ENCODE results near the gene NUF2.
"Not testable (repeated sequence)": the region's sequence is repeated elsewhere in the genome, so short reads cannot be mapped to it uniquely, and the experiment has no call there.

NUF2 gene

GRCh38 chr1:163315773-163316374 is 5.9 kb upstream of the NUF2 start:
- DNase-seq (ENCODE audit: low read depth, low spot score), result peak; percentile 52
- Histone ChIP-seq H3K4me3 (no peak overlapping the region), H3K9me3 (ENCODE audit: low read depth, low read length) (no peaks in the 10 kb centered on the region), H3K27ac (no peak overlapping the region), H3K36me3 (ENCODE audit: insufficient read depth, low read length) (peaks cover 23% of the 10 kb centered on the region), H3K9ac (ENCODE audit: insufficient read length) (no peak overlapping the region)
- no peak for TF ChIP-seq EZH2 (IDR thresholded peaks at IDR 0.05)
- no peak for TF ChIP-seq POLR2AphosphoS5 (IDR thresholded peaks at IDR 0.05; ENCODE audit: borderline replicate concordance, low read depth, low read length)
- no peak for TF ChIP-seq FOXP2 (optimal IDR thresholded peaks at IDR 0.05; ENCODE audit: control extremely low read depth, extremely low read length, insufficient read depth)

DNA sequence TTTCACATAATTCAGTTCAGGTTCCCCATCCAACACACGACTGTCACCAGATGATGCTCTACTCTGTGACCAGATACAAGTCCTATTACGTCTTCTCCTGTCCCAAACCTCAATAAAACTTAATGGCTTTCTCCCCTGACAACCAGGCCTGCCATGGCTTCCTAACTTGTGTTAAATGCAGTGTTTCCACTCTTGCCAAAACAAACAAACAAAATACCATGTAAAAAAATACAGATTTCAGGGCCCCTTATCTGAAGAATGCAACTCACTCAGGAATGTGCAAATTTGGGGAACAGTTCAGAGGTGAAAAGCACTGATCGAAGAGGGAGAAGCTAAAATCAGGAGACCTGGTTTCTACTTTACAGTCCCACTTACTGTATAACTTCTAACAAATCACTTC is 863 bp upstream of the NUF2 start:
- Histone ChIP-seq H3K9me3 (ENCODE audit: low read depth, low read length) (no peaks in the 10 kb centered on the region), H3K27ac (0 out of 2 replicates have a peak overlapping the region, but pooled peaks have one; percentile 27), H3K36me3 (ENCODE audit: insufficient read depth, low read length) (peaks cover 29% of the 10 kb centered on the region), H3K4me3 (peak overlapping the region; percentile 93), H3K9ac (ENCODE audit: insufficient read length) (peak overlapping the region; percentile 93)
- TF ChIP-seq EZH2 (IDR thresholded peaks at IDR 0.05) (no peak), FOXP2 (optimal IDR thresholded peaks at IDR 0.05; ENCODE audit: control extremely low read depth, extremely low read length, insufficient read depth) (no peak), POLR2AphosphoS5 (IDR thresholded peaks at IDR 0.05; ENCODE audit: borderline replicate concordance, low read depth, low read length) (no peak)
- no peak for DNase-seq (ENCODE audit: low read depth, low spot score)

DNA sequence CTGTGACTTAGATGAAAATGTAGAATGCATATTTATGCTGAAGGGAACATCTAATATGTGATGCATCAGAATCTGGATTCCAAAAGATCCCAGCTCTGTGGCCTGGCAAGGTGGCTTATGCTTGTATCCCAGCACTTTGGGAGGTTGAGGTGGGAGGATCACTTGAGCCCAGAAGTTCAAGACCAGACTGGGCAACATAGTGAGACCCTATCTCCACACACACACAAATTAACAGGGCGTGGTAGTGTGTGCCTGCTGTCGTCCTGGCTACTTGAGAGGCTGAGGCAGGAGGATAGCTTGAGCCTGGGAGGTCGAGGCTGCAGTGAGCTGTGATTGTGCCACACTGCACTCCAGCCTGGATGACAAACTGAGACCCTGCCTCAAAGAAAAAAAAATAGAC is 1.6 kb downstream of the NUF2 start:
- Histone ChIP-seq H3K9ac (ENCODE audit: insufficient read length) (peak overlapping the region; percentile 80), H3K36me3 (ENCODE audit: insufficient read depth, low read length) (peaks cover 34% of the 10 kb centered on the region), H3K4me3 (peak overlapping the region; percentile 93)
- DNase-seq (ENCODE audit: low read depth, low spot score); H3K27ac ChIP-seq; H3K9me3 ChIP-seq (ENCODE audit: low read depth, low read length): not testable (repeated sequence)

GRCh38 chr1:163331116-163331515 is 9.4 kb downstream of the NUF2 start:
- Histone ChIP-seq H3K9ac (ENCODE audit: insufficient read length) (no peak overlapping the region), H3K36me3 (ENCODE audit: insufficient read depth, low read length) (peaks cover 95% of the 10 kb centered on the region), H3K4me3 (no peak overlapping the region), H3K9me3 (ENCODE audit: low read depth, low read length) (0 out of 2 replicates have a peak, but pooled peaks cover 9% of the 10 kb centered on the region), H3K27ac (no peak overlapping the region)
- no peak for TF ChIP-seq POLR2AphosphoS5 (IDR thresholded peaks at IDR 0.05; ENCODE audit: borderline replicate concordance, low read depth, low read length)
- no peak for TF ChIP-seq FOXP2 (optimal IDR thresholded peaks at IDR 0.05; ENCODE audit: control extremely low read depth, extremely low read length, insufficient read depth)
- TF ChIP-seq EZH2 (IDR thresholded peaks at IDR 0.05), result no peak
- DNase-seq (ENCODE audit: low read depth, low spot score), result no peak

DNA sequence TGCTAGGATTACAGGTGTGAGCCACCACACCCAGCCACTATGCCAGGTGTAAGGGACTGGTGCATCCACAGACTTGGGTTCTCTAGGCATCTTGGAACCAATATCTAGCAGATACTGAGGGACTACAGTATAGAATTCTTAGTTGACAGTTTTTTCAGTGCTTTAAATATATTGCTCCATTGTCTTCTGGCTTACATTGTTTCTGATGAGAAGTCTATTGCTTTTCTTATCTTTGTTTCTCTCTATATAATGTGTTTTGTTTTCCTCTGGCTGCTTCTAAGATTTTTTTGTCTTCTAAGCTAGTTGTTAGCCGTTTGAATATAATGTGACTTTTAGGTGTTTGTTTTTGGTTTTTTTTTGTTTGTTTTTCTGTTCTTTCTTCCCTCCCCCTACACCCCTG is 13.5 kb downstream of the NUF2 start:
- no peak for TF ChIP-seq FOXP2 (optimal IDR thresholded peaks at IDR 0.05; ENCODE audit: control extremely low read depth, extremely low read length, insufficient read depth)
- TF ChIP-seq POLR2AphosphoS5 (IDR thresholded peaks at IDR 0.05; ENCODE audit: borderline replicate concordance, low read depth, low read length), result no peak
- no peak for TF ChIP-seq EZH2 (IDR thresholded peaks at IDR 0.05)
- DNase-seq (ENCODE audit: low read depth, low spot score), result no peak
- Histone ChIP-seq H3K4me3 (no peak overlapping the region), H3K9ac (ENCODE audit: insufficient read length) (no peak overlapping the region), H3K9me3 (ENCODE audit: low read depth, low read length) (0 out of 2 replicates have a peak, but pooled peaks cover 9% of the 10 kb centered on the region), H3K27ac (no peak overlapping the region), H3K36me3 (ENCODE audit: insufficient read depth, low read length) (peaks cover 94% of the 10 kb centered on the region)

DNA sequence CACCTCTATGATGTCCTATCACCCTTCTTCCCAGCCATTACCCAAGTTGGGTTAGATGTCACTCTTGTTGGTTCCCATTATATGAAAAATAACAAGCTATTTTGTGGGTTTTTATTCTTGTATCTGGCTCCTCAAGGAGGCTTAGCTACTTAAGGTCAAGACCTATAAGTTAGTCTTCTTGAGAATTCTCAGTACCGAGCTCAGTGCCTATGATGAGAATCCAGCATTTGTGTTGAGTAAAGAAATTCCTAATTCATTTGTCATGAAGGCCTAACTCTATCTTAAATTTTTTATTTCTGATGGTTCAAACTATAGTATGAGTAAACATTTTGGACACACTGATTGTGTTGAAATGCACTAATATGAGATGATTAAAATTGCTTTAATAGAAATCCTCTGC is 15.9 kb downstream of the NUF2 start:
- peaks cover 82% of the 10 kb centered on the region for H3K36me3 ChIP-seq (ENCODE audit: insufficient read depth, low read length)
- DNase-seq (ENCODE audit: low read depth, low spot score), result no peak
- H3K4me3 ChIP-seq, result no peak overlapping the region
- no peak overlapping the region for H3K27ac ChIP-seq
- no peak for TF ChIP-seq FOXP2 (optimal IDR thresholded peaks at IDR 0.05; ENCODE audit: control extremely low read depth, extremely low read length, insufficient read depth)
- 0 out of 2 replicates have a peak, but pooled peaks cover 3% of the 10 kb centered on the region for H3K9me3 ChIP-seq (ENCODE audit: low read depth, low read length)
- H3K9ac ChIP-seq (ENCODE audit: insufficient read length), result no peak overlapping the region

DNA sequence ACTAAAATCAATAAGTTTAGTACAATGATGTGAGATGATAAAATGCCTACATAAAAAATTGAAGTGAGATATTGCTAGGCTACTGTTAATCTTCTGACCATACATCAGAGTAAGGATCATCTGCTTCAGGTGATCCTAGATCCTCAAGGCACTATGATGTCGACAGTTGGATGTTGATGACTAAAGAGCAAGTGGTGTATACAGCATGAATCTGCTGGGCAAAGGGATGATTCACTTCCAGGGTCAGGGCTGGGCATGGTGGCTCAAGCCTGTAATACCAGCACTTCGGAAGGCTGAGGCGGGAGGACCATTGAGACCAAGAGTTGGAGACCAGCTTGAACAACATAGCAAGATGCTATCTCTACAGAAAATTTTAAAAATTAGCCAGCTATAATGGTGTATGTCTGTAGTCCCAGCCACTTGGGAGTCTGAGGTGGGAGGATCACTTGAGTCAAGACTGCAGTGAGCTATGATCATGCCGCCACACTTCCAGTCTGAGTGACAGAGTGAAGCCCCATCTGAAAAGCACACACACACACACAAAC is 24.6 kb downstream of the NUF2 start:
- no peak for DNase-seq (ENCODE audit: low read depth, low spot score)
- Histone ChIP-seq H3K9ac (ENCODE audit: insufficient read length) (no peak overlapping the region), H3K27ac (no peak overlapping the region), H3K36me3 (ENCODE audit: insufficient read depth, low read length) (peaks cover 78% of the 10 kb centered on the region), H3K9me3 (ENCODE audit: low read depth, low read length) (no peaks in the 10 kb centered on the region), H3K4me3 (no peak overlapping the region)
- TF ChIP-seq FOXP2 (optimal IDR thresholded peaks at IDR 0.05; ENCODE audit: control extremely low read depth, extremely low read length, insufficient read depth), result no peak
- no peak for TF ChIP-seq EZH2 (IDR thresholded peaks at IDR 0.05)
- TF ChIP-seq POLR2AphosphoS5 (IDR thresholded peaks at IDR 0.05; ENCODE audit: borderline replicate concordance, low read depth, low read length), result no peak

DNA sequence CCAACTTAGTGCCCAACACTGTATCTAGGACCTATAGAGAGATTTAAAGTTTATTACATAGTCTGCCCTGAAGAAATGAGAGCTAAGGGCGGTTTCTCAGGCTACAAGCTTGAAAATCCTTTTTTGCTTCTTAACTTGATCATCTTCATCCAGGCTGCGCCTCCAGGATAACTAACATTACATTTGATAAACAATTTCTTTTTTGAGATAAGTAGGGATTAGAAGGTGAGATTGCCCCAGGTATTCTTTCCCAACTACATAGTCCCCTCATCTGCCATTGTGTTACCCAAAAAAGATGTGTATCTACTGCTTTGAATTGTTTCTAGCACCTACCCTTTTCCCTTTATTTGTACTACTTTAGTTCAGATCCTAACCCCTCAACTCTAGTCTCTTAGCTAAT is 25.4 kb downstream of the NUF2 start:
- H3K36me3 ChIP-seq (ENCODE audit: insufficient read depth, low read length), result peaks cover 84% of the 10 kb centered on the region
- no peak for TF ChIP-seq POLR2AphosphoS5 (IDR thresholded peaks at IDR 0.05; ENCODE audit: borderline replicate concordance, low read depth, low read length)
- no peak for TF ChIP-seq EZH2 (IDR thresholded peaks at IDR 0.05)
- TF ChIP-seq FOXP2 (optimal IDR thresholded peaks at IDR 0.05; ENCODE audit: control extremely low read depth, extremely low read length, insufficient read depth), result no peak
- no peak overlapping the region for H3K4me3 ChIP-seq
- H3K9ac ChIP-seq (ENCODE audit: insufficient read length), result no peak overlapping the region
- DNase-seq (ENCODE audit: low read depth, low spot score), result no peak
- no peaks in the 10 kb centered on the region for H3K9me3 ChIP-seq (ENCODE audit: low read depth, low read length)
- H3K27ac ChIP-seq, result no peak overlapping the region

GRCh38 chr1:163351912-163352311 is 30.2 kb downstream of the NUF2 start:
- Histone ChIP-seq H3K9me3 (ENCODE audit: low read depth, low read length) (no peaks in the 10 kb centered on the region), H3K27ac (no peak overlapping the region), H3K36me3 (ENCODE audit: insufficient read depth, low read length) (peaks cover 64% of the 10 kb centered on the region), H3K9ac (ENCODE audit: insufficient read length) (no peak overlapping the region), H3K4me3 (no peak overlapping the region)
- DNase-seq (ENCODE audit: low read depth, low spot score), result no peak
- no peak for TF ChIP-seq EZH2 (IDR thresholded peaks at IDR 0.05)
- no peak for TF ChIP-seq POLR2AphosphoS5 (IDR thresholded peaks at IDR 0.05; ENCODE audit: borderline replicate concordance, low read depth, low read length)
- no peak for TF ChIP-seq FOXP2 (optimal IDR thresholded peaks at IDR 0.05; ENCODE audit: control extremely low read depth, extremely low read length, insufficient read depth)

Measured in SK-N-MC (cell line).